Esophagus (tissue), 2 donors: ENCODE data around the gene ID3. TPM values are rescaled to one million over a fixed set of nuclear protein-coding genes. Genes with fewer than 3 reads are reported as not detected.

ENCODE experiments used
- H3K27ac ChIP-seq, 2 donors: one replicate each; pipeline ENCODE4 v1.5.1; 2013; ENCODE audit warnings: low read depth in 2 of 2, mild to moderate bottlenecking in 2 of 2, inconsistent platforms in 1 of 2, low read length in 1 of 2, moderate library complexity in 1 of 2
- H3K27me3 ChIP-seq, 2 donors: one replicate each; pipeline ENCODE4 v1.6.1; 2013; ENCODE audit warnings: low read length in 2 of 2, control low read depth in 1 of 2, mild to moderate bottlenecking in 1 of 2; ENCODE audit not compliant: insufficient read depth in 2 of 2, control insufficient read depth in 1 of 2
- H3K36me3 ChIP-seq, 2 donors: one replicate each; pipeline ENCODE4 v1.6.1; 2013; ENCODE audit warnings: low read length in 1 of 2; ENCODE audit not compliant: control insufficient read depth in 2 of 2, insufficient read depth in 2 of 2
- H3K4me1 ChIP-seq, 2 donors: one replicate each; pipeline ENCODE4 v1.6.1; 2013; ENCODE audit warnings: low read length in 1 of 2; ENCODE audit not compliant: control insufficient read depth in 2 of 2, insufficient read depth in 2 of 2
- H3K4me3 ChIP-seq, 2 donors: one replicate each; pipeline ENCODE4 v1.5.1; 2013; ENCODE audit warnings: low read length in 2 of 2, mild to moderate bottlenecking in 2 of 2, low read depth in 1 of 2, moderate library complexity in 1 of 2
- H3K9me3 ChIP-seq, 2 donors: one replicate each; pipeline ENCODE4 v1.6.1; 2013; ENCODE audit warnings: mild to moderate bottlenecking in 2 of 2, low read depth in 1 of 2, low read length in 1 of 2, moderate library complexity in 1 of 2; ENCODE audit not compliant: control insufficient read depth in 2 of 2, insufficient read depth in 1 of 2
- WGBS, 2 donors: extraction: QIAGEN DNeasy Blood & Tissue Kit; methylation state at CpG; one replicate each; pipeline ENCODE4 v1.1.7; 2013; 5-methylcytosine and 5-hydroxymethylcytosine counted together
- polyA plus RNA-seq, 2 donors: library from polyadenylated mRNA; stranded (reverse); fragments of 200-250 nt; gene quantifications; one replicate each; pipeline ENCODE4 v1.2.3, GENCODE V29; 2013
- donor health status: healthy with polysubstance abuse.
- donor health status: Bipolar disorder and iron deficiency.

Gene ID3
- polyA plus RNA-seq, 2 donors = 24.4 to 44.2 TPM

DNA sequence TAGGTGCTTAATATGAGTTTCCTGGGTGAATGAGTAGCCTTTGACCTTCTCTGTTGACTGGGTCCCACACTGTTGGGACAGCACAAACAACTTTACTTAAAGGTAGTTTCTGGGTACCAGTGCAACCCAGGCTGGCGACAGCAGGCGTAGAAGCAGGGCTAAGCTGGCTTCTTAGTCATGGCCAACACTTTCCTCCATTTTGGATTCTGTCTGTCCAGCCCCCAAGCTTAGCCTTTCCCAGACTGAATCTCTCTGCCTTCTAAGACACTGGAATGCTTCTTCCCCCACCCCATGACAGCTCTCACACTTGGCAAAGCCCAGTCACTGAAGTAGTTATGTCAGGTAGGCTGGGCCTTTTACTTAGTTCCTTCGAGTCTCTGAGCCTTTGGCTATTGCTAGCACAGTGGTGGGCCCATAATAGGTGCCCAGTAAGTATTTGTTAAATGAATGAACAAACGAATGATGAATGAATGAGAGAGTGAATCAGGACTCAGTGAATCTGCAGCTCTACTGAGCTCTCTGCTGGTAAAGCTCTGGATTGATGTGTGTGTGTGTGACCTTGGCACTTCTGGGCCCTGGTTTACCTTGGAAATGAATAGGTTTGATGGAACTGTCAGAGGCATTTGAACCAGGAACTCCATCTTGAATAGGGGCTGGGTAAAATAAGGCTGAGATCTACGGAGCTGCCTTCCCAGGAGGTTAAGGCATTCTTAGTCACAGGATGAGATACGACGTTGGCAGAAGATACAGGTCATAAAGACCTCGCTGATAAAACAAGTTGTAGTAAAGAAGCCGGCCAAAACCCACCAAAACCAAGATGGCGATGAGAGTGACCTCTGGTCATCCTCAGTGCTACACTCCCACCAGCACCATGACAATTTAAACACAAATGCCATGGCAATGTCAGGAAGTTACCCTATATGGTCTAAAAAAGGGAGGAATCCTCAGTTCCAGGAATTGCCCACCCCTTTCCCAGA, 37.4 kb upstream of the ID3 start:
- Histone ChIP-seq H3K9me3 (no peaks in the 10 kb centered on the region), H3K36me3 (no peaks in the 10 kb centered on the region), H3K4me1 (peaks cover 0 to 11% of the 10 kb centered on the region in 2 donors), H3K4me3 (no peak overlapping the region), H3K27me3 (no peaks in the 10 kb centered on the region), H3K27ac (no peak overlapping the region)
- WGBS, 2 donors = 87 to 91% methylated on average over 10 of the region's 10 CpGs

DNA sequence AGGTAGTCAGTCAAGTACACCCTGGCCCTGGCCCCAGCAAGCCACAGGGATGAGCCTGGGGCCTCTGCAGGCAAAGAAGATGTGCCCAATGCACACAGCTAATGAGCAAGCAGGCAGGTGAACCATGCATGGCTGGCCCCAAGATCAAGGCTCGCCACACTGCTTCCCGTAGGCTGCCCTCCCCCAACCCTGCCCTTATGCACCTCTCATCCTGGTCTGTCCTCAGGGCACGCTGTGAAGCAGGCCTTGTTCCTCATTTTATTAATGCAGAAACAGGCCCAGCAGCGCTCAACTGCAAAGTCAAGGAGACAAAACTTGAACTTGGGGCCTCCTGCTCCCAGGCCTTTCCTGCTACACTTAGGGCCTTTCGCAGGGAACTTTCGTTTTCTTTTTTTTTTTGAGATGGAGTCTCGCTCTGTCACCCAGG, 35.6 kb upstream of the ID3 start:
- WGBS, 2 donors = 77% methylated on average over 7 of the region's 7 CpGs
- Histone ChIP-seq H3K27me3 (no peaks in the 10 kb centered on the region), H3K4me3 (no peak overlapping the region), H3K27ac (no peak overlapping the region), H3K36me3 (no peaks in the 10 kb centered on the region), H3K4me1 (peaks cover 0 to 11% of the 10 kb centered on the region in 2 donors), H3K9me3 (no peaks in the 10 kb centered on the region)

GRCh38 chr1:23594149-23594907, 35.0 kb upstream of the ID3 start:
- H3K4me3 ChIP-seq = no peak overlapping the region
- H3K4me1 ChIP-seq = peaks cover 0 to 11% of the 10 kb centered on the region in 2 donors
- H3K9me3 ChIP-seq = no peaks in the 10 kb centered on the region
- H3K27ac ChIP-seq = peak overlapping the region in 1 of 2 donors; percentile 11
- WGBS, 2 donors = 63 to 78% methylated on average over 3 of the region's 3 CpGs
- no peaks in the 10 kb centered on the region for H3K27me3 ChIP-seq
- H3K36me3 ChIP-seq = no peaks in the 10 kb centered on the region

DNA sequence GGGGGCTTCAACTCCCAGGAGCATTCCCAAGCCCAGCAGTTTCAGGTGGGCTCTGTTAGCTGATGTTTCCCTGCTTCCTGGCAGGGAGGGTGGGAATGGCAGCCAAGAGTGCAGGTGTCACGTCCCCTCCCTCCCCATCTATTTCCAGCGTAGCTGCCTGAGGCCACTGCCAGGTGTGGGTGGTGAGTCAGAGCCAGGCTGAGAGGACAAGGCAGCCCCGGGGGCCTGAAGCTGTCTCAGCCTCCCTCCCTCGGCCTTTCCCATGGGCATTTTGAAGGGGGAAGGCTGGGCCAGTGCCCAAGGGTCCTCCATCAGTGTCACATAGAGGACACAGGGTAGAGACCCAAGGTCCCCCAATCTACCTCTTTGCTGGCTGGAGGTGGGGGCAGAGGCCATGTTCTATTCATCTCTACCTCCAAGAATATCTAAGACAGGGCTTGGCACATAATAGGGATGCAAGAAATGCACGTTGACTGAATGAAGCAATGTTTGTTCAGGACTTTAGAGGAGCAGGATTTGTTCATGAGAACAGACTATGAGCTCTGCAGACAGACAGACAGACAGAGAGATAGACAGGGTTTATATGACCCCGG, 34.4 kb upstream of the ID3 start:
- Histone ChIP-seq H3K27me3 (no peaks in the 10 kb centered on the region), H3K27ac (peak overlapping the region; percentile 50 to 80), H3K4me3 (no peak overlapping the region), H3K36me3 (no peaks in the 10 kb centered on the region), H3K9me3 (no peaks in the 10 kb centered on the region), H3K4me1 (peaks cover 0 to 11% of the 10 kb centered on the region in 2 donors)
- WGBS, 2 donors = 36 to 40% methylated on average over 6 of the region's 6 CpGs

DNA sequence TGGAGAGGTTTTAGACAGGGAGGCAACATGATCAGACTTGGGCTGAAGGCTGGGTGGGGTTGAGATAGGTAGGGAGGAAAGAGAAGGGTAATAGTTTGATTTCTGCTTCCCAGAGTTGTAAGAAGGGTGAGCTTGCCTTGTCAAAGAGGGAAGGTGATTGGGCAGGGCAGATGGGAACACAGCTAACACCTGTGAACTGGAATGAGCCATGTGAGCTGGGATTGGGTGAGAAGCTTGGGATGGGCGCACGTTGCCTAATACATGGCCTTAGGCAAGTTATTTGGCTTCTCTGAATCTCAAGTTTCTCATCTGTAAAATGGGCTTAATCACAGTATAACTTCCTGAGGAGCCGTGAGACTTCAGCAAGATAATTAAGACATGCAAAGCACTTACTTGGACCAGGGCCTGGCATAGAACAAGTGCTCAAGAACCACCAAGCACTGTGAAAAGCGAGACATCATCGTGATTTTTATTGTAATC, 33.8 kb upstream of the ID3 start:
- Histone ChIP-seq H3K27ac (peak overlapping the region; percentile 50 to 80), H3K27me3 (no peaks in the 10 kb centered on the region), H3K36me3 (no peaks in the 10 kb centered on the region), H3K4me1 (peaks cover 0 to 11% of the 10 kb centered on the region in 2 donors), H3K4me3 (no peak overlapping the region), H3K9me3 (no peaks in the 10 kb centered on the region)
- WGBS, 2 donors = 44 to 61% methylated on average over 5 of the region's 5 CpGs

- peak overlapping the region; percentile 77 to 78 for H3K27ac ChIP-seq
- WGBS, 2 donors = 45 to 53% methylated on average over 4 of the region's 4 CpGs
- peaks cover 0 to 11% of the 10 kb centered on the region in 2 donors for H3K4me1 ChIP-seq
These were observed 33.0 kb upstream of the ID3 start for GRCh38 chr1:23592209-23592892.

GRCh38 chr1:23591460-23592208, 32.3 kb upstream of the ID3 start:
- Histone ChIP-seq H3K4me1 (peaks cover 0 to 11% of the 10 kb centered on the region in 2 donors), H3K27me3 (no peaks in the 10 kb centered on the region)
- WGBS, 2 donors = 66 to 74% methylated on average over 15 of the region's 15 CpGs

More at GRCh38 chr1:23592209-23592892, 33.0 kb upstream of the ID3 start:
- H3K4me3 ChIP-seq = no peak overlapping the region
- H3K36me3 ChIP-seq = no peaks in the 10 kb centered on the region
- no peaks in the 10 kb centered on the region for H3K27me3 ChIP-seq
- H3K9me3 ChIP-seq = no peaks in the 10 kb centered on the region

GRCh38 chr1:23590058-23590783, 30.9 kb upstream of the ID3 start:
- Histone ChIP-seq H3K4me1 (peaks cover 0 to 11% of the 10 kb centered on the region in 2 donors), H3K27me3 (no peaks in the 10 kb centered on the region), H3K9me3 (no peaks in the 10 kb centered on the region), H3K4me3 (no peak overlapping the region), H3K27ac (no peak overlapping the region), H3K36me3 (no peaks in the 10 kb centered on the region)
- 79 to 82% methylated on average over 4 of the region's 4 CpGs for WGBS, 2 donors

More at GRCh38 chr1:23591460-23592208, 32.3 kb upstream of the ID3 start:
- H3K9me3 ChIP-seq = no peaks in the 10 kb centered on the region
- H3K4me3 ChIP-seq = no peak overlapping the region
- no peaks in the 10 kb centered on the region for H3K36me3 ChIP-seq
- no peak overlapping the region for H3K27ac ChIP-seq
